H1 (cell line): ENCODE measurements around the gene COL6A1. TPM values are rescaled to one million over a fixed set of nuclear protein-coding genes. Genes with fewer than 3 reads are reported as not detected.

Source experiments
- CTCF ChIA-PET: fragments of 300-600 bp; sonication (Branson Sonifier 250); formaldehyde crosslinking; loops from one replicate; lab custom pipeline; 2021; ENCODE audit not compliant: partially characterized antibody; lab: Charles Lee
- POLR2A ChIA-PET: fragments of 300-600 bp; sonication (Branson Sonifier 250); formaldehyde crosslinking; loops from one replicate; lab custom pipeline; 2021; ENCODE audit warnings: inconsistent platforms; ENCODE audit not compliant: partially characterized antibody; lab: Charles Lee
- DNase-seq, 2 experiments: peaks; one replicate each; pipeline versions ENCODE4 v3.0.0 to v3.0.0-alpha.2; 2010 to 2022; ENCODE audit warnings: low spot score in 2 of 2, low read depth in 1 of 2, mixed read lengths in 1 of 2
- FAIRE-seq: peaks from 2 replicates; lab custom pipeline; 2011; peaks lifted over from hg19 to GRCh38; lab: Jason Lieb, UNC
- H2AFZ ChIP-seq: 2 replicates; pipeline ENCODE4 v1.8.1; 2012; ENCODE audit warnings: low read length, inconsistent platforms
- H2AK5ac ChIP-seq: 2 replicates; pipeline ENCODE4 v1.6.1; 2013; ENCODE audit warnings: low read depth, low read length
- H2BK120ac ChIP-seq: replicated peaks from 2 replicates; pipeline ENCODE3; 2013; ENCODE audit warnings: low read depth, low read length, inconsistent platforms
- H2BK12ac ChIP-seq: 2 replicates; pipeline ENCODE4 v1.6.1; 2013; ENCODE audit warnings: low read depth, low read length
- H2BK15ac ChIP-seq: 2 replicates; pipeline ENCODE4 v1.6.1; 2013; ENCODE audit warnings: low read length
- H2BK20ac ChIP-seq: 2 replicates; pipeline ENCODE4 v1.6.1; 2013; ENCODE audit warnings: low read length
- H2BK5ac ChIP-seq: 2 replicates; pipeline ENCODE4 v1.6.1; 2013; ENCODE audit warnings: low read depth, low read length
- H3K14ac ChIP-seq: 2 replicates; pipeline ENCODE4 v1.6.1; 2013; ENCODE audit warnings: inconsistent platforms; ENCODE audit not compliant: insufficient read length
- H3K18ac ChIP-seq: 2 replicates; pipeline ENCODE4 v1.6.1; 2013; ENCODE audit warnings: low read length; ENCODE audit errors: extremely low read depth
- H3K23ac ChIP-seq: 2 replicates; pipeline ENCODE4 v1.6.1; 2013; ENCODE audit warnings: inconsistent platforms; ENCODE audit not compliant: insufficient read length
- H3K23me2 ChIP-seq: 2 replicates; pipeline ENCODE4 v1.6.1; 2013; ENCODE audit warnings: low read depth, low read length
- H3K27ac ChIP-seq: 2 replicates; pipeline ENCODE4 v1.6.1; 2011; ENCODE audit warnings: low read depth, low read length, inconsistent platforms
- H3K27me3 ChIP-seq, 4 experiments: replicated peaks in 1 of 4; 1 replicate in 1 of 4; 2 replicates in 3 of 4; pipeline versions ENCODE4 v1.6.1 to v1.8.1; 2011 to 2013; ENCODE audit warnings: low read length in 3 of 4, mild to moderate bottlenecking in 3 of 4, inconsistent platforms in 2 of 4, mixed read lengths in 2 of 4, moderate library complexity in 1 of 4; ENCODE audit not compliant: control insufficient read depth in 3 of 4, insufficient read depth in 3 of 4; ENCODE audit errors: extremely low read depth in 1 of 4
- H3K36me3 ChIP-seq, 4 experiments: 2 replicates each; pipeline versions ENCODE4 v1.6.1 to v1.8.1; 2011 to 2013; ENCODE audit warnings: mild to moderate bottlenecking in 4 of 4, low read length in 3 of 4, moderate library complexity in 2 of 4, control low read depth in 1 of 4, inconsistent platforms in 1 of 4; ENCODE audit not compliant: insufficient read depth in 4 of 4, control insufficient read depth in 2 of 4
- H3K4ac ChIP-seq: replicated peaks from 2 replicates; pipeline ENCODE3; 2013; ENCODE audit warnings: low read length, low read depth, mixed read lengths, inconsistent platforms; ENCODE audit not compliant: insufficient read length
- H3K4me1 ChIP-seq, 4 experiments: replicated peaks in 1 of 4; 1 replicate in 1 of 4; 2 replicates in 3 of 4; pipeline versions ENCODE4 v1.6.1 to v1.8.1; 2011 to 2013; ENCODE audit warnings: low read length in 3 of 4, inconsistent platforms in 2 of 4, mixed read lengths in 1 of 4; ENCODE audit not compliant: insufficient read depth in 4 of 4, control insufficient read depth in 3 of 4
- H3K4me2 ChIP-seq, 2 experiments: 2 replicates each; pipeline versions ENCODE4 v1.6.1 to v1.8.1; 2011 to 2013; ENCODE audit warnings: low read depth in 2 of 2, low read length in 2 of 2, control low read depth in 1 of 2, inconsistent platforms in 1 of 2, mild to moderate bottlenecking in 1 of 2; ENCODE audit not compliant: insufficient read depth in 1 of 2
- H3K4me3 ChIP-seq, 4 experiments: fragments of 200-600, 300-600 bp in 1 of 4; sonication (generic), shearing (Covaris generic), sonication (Bioruptor Twin) in 1 of 4; 2 replicates each; pipeline versions ENCODE4 v1.5.1 to v1.8.1; 2011 to 2016; ENCODE audit warnings: low read length in 4 of 4, low read depth in 3 of 4, control low read depth in 2 of 4, inconsistent platforms in 2 of 4, mild to moderate bottlenecking in 2 of 4, mixed read lengths in 1 of 4, moderate library complexity in 1 of 4; ENCODE audit not compliant: insufficient read depth in 2 of 4; ENCODE audit errors: extremely low read depth in 1 of 4
- H3K56ac ChIP-seq: replicated peaks from 2 replicates; pipeline ENCODE3; 2013; ENCODE audit warnings: low read depth, mild to moderate bottlenecking, mixed read lengths, low read length, inconsistent platforms; ENCODE audit not compliant: insufficient read length
- H3K79me1 ChIP-seq: 2 replicates; pipeline ENCODE4 v1.6.1; 2013; ENCODE audit warnings: low read depth, low read length, control low read depth
- H3K79me2 ChIP-seq, 2 experiments: 2 replicates each; pipeline versions ENCODE4 v1.6.1 to v1.8.1; 2012 to 2013; ENCODE audit warnings: low read length in 2 of 2, mild to moderate bottlenecking in 2 of 2, inconsistent platforms in 1 of 2; ENCODE audit not compliant: insufficient read depth in 2 of 2, control insufficient read depth in 1 of 2
- H3K9ac ChIP-seq, 4 experiments: replicated peaks in 1 of 4; 1 replicate in 1 of 4; 2 replicates in 3 of 4; pipeline versions ENCODE4 v1.6.1 to v1.8.1; 2011 to 2013; ENCODE audit warnings: low read depth in 3 of 4, low read length in 3 of 4, control low read depth in 2 of 4, mild to moderate bottlenecking in 2 of 4, moderate library complexity in 2 of 4, inconsistent platforms in 1 of 4; ENCODE audit errors: extremely low read depth in 1 of 4
- H3K9me3 ChIP-seq, 2 experiments: 2 replicates each; pipeline versions ENCODE4 v1.6.1 to v1.8.1; 2012 to 2013; ENCODE audit warnings: mild to moderate bottlenecking in 2 of 2, moderate library complexity in 2 of 2, control low read depth in 1 of 2, inconsistent platforms in 1 of 2, low read depth in 1 of 2, low read length in 1 of 2, mixed read lengths in 1 of 2; ENCODE audit not compliant: insufficient read depth in 2 of 2
- H4K20me1 ChIP-seq, 2 experiments: replicated peaks in 1 of 2; 2 replicates each; pipeline versions ENCODE3 to v1.8.1; 2011 to 2013; ENCODE audit warnings: inconsistent platforms in 2 of 2, low read length in 2 of 2, mild to moderate bottlenecking in 1 of 2; ENCODE audit not compliant: insufficient read depth in 2 of 2, control insufficient read depth in 1 of 2
- H4K5ac ChIP-seq: 2 replicates; pipeline ENCODE4 v1.6.1; 2013; ENCODE audit warnings: low read length, low read depth, mixed read lengths, inconsistent platforms; ENCODE audit not compliant: insufficient read length
- H4K8ac ChIP-seq: 2 replicates; pipeline ENCODE4 v1.8.0; 2013; ENCODE audit warnings: mild to moderate bottlenecking, moderate library complexity, low read length, inconsistent platforms; ENCODE audit not compliant: insufficient read depth; ENCODE audit errors: extremely low read depth
- H4K91ac ChIP-seq: replicated peaks from 2 replicates; pipeline ENCODE3; 2013; ENCODE audit warnings: low read length, mixed read lengths, inconsistent platforms; ENCODE audit not compliant: insufficient read length
- ASH2L ChIP-seq: fragments of 200-600, 300-600 bp; sonication (generic); IDR thresholded peaks from one replicate; pipeline ENCODE4 v1.7.1; 2017; ENCODE audit warnings: low read length
- GABPA ChIP-seq: IDR thresholded peaks from 2 replicates; pipeline ENCODE4 v1.6.1; 2011; ENCODE audit warnings: mild to moderate bottlenecking, low read length, moderate library complexity, borderline replicate concordance; ENCODE audit not compliant: insufficient read depth
- MAFK ChIP-seq: IDR thresholded peaks from 2 replicates; pipeline ENCODE4 v1.6.1; 2012; ENCODE audit warnings: low read depth, mild to moderate bottlenecking, improper control_type of control experiment, low read length
- RAD21 ChIP-seq, 2 experiments: IDR thresholded peaks in 1 of 2; conservative IDR thresholded peaks in 1 of 2; 2 replicates each; pipeline ENCODE4 v1.6.1; 2011; ENCODE audit warnings: low read depth in 2 of 2, low read length in 2 of 2, improper control_type of control experiment in 1 of 2, inconsistent platforms in 1 of 2, mild to moderate bottlenecking in 1 of 2, moderate library complexity in 1 of 2
- TEAD4 ChIP-seq: IDR thresholded peaks from 2 replicates; pipeline ENCODE4 v1.6.1; 2012; ENCODE audit warnings: low read depth, low read length, inconsistent platforms, mixed read lengths
- YY1 ChIP-seq: IDR thresholded peaks from 2 replicates; pipeline ENCODE4 v1.6.1; 2011; ENCODE audit warnings: low read depth, mild to moderate bottlenecking, low read length
- WGBS, 2 experiments: shearing (Covaris generic) in 1 of 2; methylation state at CpG; one replicate each; pipeline versions ENCODE4 v1.1.6 to v1.1.7; 2013 to 2015; ENCODE audit warnings: low lambda C conversion rate in 2 of 2, mixed read lengths in 2 of 2, inconsistent platforms in 1 of 2, low coverage in 1 of 2, missing lambda C conversion rate in 1 of 2; ENCODE audit not compliant: insufficient replicate concordance in 2 of 2, insufficient coverage in 1 of 2, insufficient read length in 1 of 2; ENCODE audit errors: extremely low coverage in 1 of 2, missing lambda C conversion rate in 1 of 2; 5-methylcytosine and 5-hydroxymethylcytosine counted together
- polyA plus RNA-seq, 7 experiments: library from polyadenylated mRNA; depleted of rRNA in 3 of 7; stranded (reverse) in 5 of 7; unstranded in 2 of 7; fragments of >200 nt in 5 of 7; fragments of 200-250 nt in 2 of 7; gene quantifications; 1 replicate in 5 of 7; 2 replicates in 1 of 7; 4 replicates in 1 of 7; pipeline versions ENCODE4 v1.2.1 to v1.2.3, GENCODE V29; 2011 to 2013; ENCODE audit warnings: missing spikeins in 2 of 7, mixed read lengths in 2 of 7
- total RNA-seq: library from RNA; stranded (reverse); fragmentation: NEBNext Ultra II Directional; extraction: Animal tissue kit (Norgen Biotek cat#: 25700); gene quantifications from 2 replicates; pipeline ENCODE4 v1.2.1, GENCODE V29; 2021
- TF ChIP-seq, protein P1 (sequence below), 3 experiments: IDR thresholded peaks; 1 replicate in 2 of 3; 2 replicates in 1 of 3; pipeline versions ENCODE4 v1.5.1 to v1.6.1; 2011; ENCODE audit warnings: low read length in 3 of 3, mild to moderate bottlenecking in 3 of 3, inconsistent platforms in 2 of 3, low read depth in 1 of 3, moderate library complexity in 1 of 3; ENCODE audit not compliant: insufficient read depth in 1 of 3; ENCODE audit errors: control extremely low read depth in 1 of 3

COL6A1 gene
- total and polyA plus RNA-seq, 2 of the 8 experiments (the other 6 are each of a cell fraction or from before 2014, with no cell fraction given) = 100 to 115 TPM

DNA sequence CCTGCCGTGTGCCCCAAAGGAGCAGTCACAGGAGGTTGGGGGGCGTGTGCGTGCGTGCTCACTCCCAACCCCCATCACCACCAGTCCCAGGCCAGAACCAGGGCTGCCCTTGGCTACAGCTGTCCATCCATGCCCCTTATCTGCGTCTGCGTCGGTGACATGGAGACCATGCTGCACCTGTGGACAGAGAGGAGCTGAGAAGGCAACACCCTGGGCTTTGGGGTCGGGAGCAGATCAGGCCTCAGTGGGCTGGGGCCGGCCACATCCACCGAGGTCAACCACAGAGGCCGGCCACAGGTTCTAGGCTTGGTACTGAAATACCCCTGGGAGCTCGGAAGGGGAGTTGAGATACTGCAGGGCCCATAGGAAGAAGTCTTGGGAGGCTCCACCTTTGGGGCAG is 23.5 kb downstream of the COL6A1 start:
- H2AFZ ChIP-seq = no peak overlapping the region
- CTCF ChIA-PET = no interaction called here
- no peaks in the 10 kb centered on the region for H3K9me3 ChIP-seq
- H3K4me1 ChIP-seq = no peaks in the 10 kb centered on the region
- no peak overlapping the region for H3K23ac ChIP-seq
- H3K79me1 ChIP-seq = no peaks in the 10 kb centered on the region
- DNase-seq (peak in 1 of 2 experiments; percentile 38), FAIRE-seq (no peak)
- H2AK5ac ChIP-seq = no peak overlapping the region
- H3K9ac ChIP-seq = no peak overlapping the region
- TF ChIP-seq, protein P1, sequence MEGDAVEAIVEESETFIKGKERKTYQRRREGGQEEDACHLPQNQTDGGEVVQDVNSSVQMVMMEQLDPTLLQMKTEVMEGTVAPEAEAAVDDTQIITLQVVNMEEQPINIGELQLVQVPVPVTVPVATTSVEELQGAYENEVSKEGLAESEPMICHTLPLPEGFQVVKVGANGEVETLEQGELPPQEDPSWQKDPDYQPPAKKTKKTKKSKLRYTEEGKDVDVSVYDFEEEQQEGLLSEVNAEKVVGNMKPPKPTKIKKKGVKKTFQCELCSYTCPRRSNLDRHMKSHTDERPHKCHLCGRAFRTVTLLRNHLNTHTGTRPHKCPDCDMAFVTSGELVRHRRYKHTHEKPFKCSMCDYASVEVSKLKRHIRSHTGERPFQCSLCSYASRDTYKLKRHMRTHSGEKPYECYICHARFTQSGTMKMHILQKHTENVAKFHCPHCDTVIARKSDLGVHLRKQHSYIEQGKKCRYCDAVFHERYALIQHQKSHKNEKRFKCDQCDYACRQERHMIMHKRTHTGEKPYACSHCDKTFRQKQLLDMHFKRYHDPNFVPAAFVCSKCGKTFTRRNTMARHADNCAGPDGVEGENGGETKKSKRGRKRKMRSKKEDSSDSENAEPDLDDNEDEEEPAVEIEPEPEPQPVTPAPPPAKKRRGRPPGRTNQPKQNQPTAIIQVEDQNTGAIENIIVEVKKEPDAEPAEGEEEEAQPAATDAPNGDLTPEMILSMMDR (IDR thresholded peaks at IDR 0.05; ENCODE audit: control extremely low read depth in 1 of 3, insufficient read depth in 1 of 3, low read depth in 1 of 3, low read length in 3 of 3) = no peak
- no peak for TF ChIP-seq ASH2L
- TF ChIP-seq RAD21 (IDR thresholded peaks at IDR 0.05 in 1 of 2, conservative IDR thresholded peaks at IDR 0.05 in 1 of 2; ENCODE audit: low read depth in 2 of 2, low read length in 2 of 2) = no peak
- TF ChIP-seq GABPA = no peak
- no peak for TF ChIP-seq TEAD4
- no peak for TF ChIP-seq YY1
- no peak for TF ChIP-seq MAFK
- no peak overlapping the region for H4K8ac ChIP-seq
- H3K27ac ChIP-seq = no peak overlapping the region
- H3K14ac ChIP-seq = no peak overlapping the region
- H4K91ac ChIP-seq = no peak overlapping the region
- H3K18ac ChIP-seq = no peak overlapping the region
- 90% methylated on average over 11 of the region's 12 CpGs; no CpG with 5 or more reads in 1 of the 2 experiments for WGBS, 2 experiments
- H3K56ac ChIP-seq = no peak overlapping the region
- no peak overlapping the region for H2BK15ac ChIP-seq
- H3K4me3 ChIP-seq = no peak overlapping the region
- no peak overlapping the region for H3K4ac ChIP-seq
- no peak overlapping the region for H2BK5ac ChIP-seq
- H3K27me3 ChIP-seq = no peaks in the 10 kb centered on the region
- POLR2A ChIA-PET = no interaction called here
- H4K5ac ChIP-seq = no peak overlapping the region
- no peak overlapping the region for H2BK120ac ChIP-seq
- H2BK12ac ChIP-seq = no peak overlapping the region
- H2BK20ac ChIP-seq = no peak overlapping the region
- peaks cover 0 to 2% of the 10 kb centered on the region in 2 experiments for H4K20me1 ChIP-seq
- no peaks in the 10 kb centered on the region for H3K23me2 ChIP-seq
- no peak overlapping the region for H3K4me2 ChIP-seq
- H3K79me2 ChIP-seq = no peaks in the 10 kb centered on the region
- H3K36me3 ChIP-seq = peaks cover 0 to 35% (median 8%) of the 10 kb centered on the region in 4 experiments; a peak in 5 of 8 replicates
